EH (cell line): ENCODE measurements around the gene HSD17B14.
"Not testable (repeated sequence)": the region's sequence is repeated elsewhere in the genome, so short reads cannot be mapped to it uniquely, and the experiment has no call there.

ENCODE experiments used
- DNase-seq: peaks from one replicate; pipeline ENCODE4 v3.0.0-alpha.2; 2015; ENCODE audit warnings: low read depth

The HSD17B14 gene

GRCh38 chr19:48796298-48797083, 39.8 kb downstream of the HSD17B14 start:
- DNase-seq = no peak

GRCh38 chr19:48795685-48796070, 40.6 kb downstream of the HSD17B14 start:
- DNase-seq = no peak

- DNase-seq = peak; percentile 95
Observed at GRCh38 chr19:48795055-48795684, 41.1 kb downstream of the HSD17B14 start.

- no peak for DNase-seq
Observed at GRCh38 chr19:48794291-48794690, 42.0 kb downstream of the HSD17B14 start.

- DNase-seq = no peak
Observed at GRCh38 chr19:48793271-48793670, 43.0 kb downstream of the HSD17B14 start.

- DNase-seq = not testable (repeated sequence)
Observed at GRCh38 chr19:48787331-48787730, 49.0 kb downstream of the HSD17B14 start.

- not testable (repeated sequence) for DNase-seq
Observed at GRCh38 chr19:48786422-48786821, 49.9 kb downstream of the HSD17B14 start.

GRCh38 chr19:48784527-48784926, 51.8 kb downstream of the HSD17B14 start:
- peak; percentile 20 for DNase-seq

GRCh38 chr19:48780631-48781391, 55.5 kb downstream of the HSD17B14 start:
- DNase-seq = peak; percentile 63

- no peak for DNase-seq
Observed at GRCh38 chr19:48779636-48780035, 56.7 kb downstream of the HSD17B14 start.

- no peak for DNase-seq
Observed at GRCh38 chr19:48777720-48778119, 58.6 kb downstream of the HSD17B14 start.

GRCh38 chr19:48777139-48777538, 59.2 kb downstream of the HSD17B14 start:
- no peak for DNase-seq

GRCh38 chr19:48772503-48772953, 63.8 kb downstream of the HSD17B14 start:
- no peak for DNase-seq

GRCh38 chr19:48770734-48771472, 65.4 kb downstream of the HSD17B14 start:
- DNase-seq = no peak

GRCh38 chr19:48770266-48770665, 66.0 kb downstream of the HSD17B14 start:
- DNase-seq = peak; percentile 83

- DNase-seq = no peak
Observed at GRCh38 chr19:48768994-48769713, 67.1 kb downstream of the HSD17B14 start.

GRCh38 chr19:48768171-48768753, 68.0 kb downstream of the HSD17B14 start:
- DNase-seq = not testable (repeated sequence)

GRCh38 chr19:48765816-48766215, 70.5 kb downstream of the HSD17B14 start:
- DNase-seq = not testable (repeated sequence)
